Activated naive CD8-positive, alpha-beta T cell (primary cell): ENCODE data around the gene POLR3GL.

ENCODE experiments used
- H3K27ac Mint-ChIP-seq: one replicate; pipeline ENCODE4 v1.8.0; 2021; ENCODE audit warnings: mixed read lengths
- H3K27me3 Mint-ChIP-seq: one replicate; pipeline ENCODE4 v1.8.0; 2021; ENCODE audit warnings: mixed read lengths
- H3K36me3 Mint-ChIP-seq: one replicate; pipeline ENCODE4 v1.8.0; 2021; ENCODE audit warnings: mixed read lengths
- H3K4me1 Mint-ChIP-seq: one replicate; pipeline ENCODE4 v1.8.0; 2021; ENCODE audit warnings: low read depth, mixed read lengths
- H3K4me3 Mint-ChIP-seq: one replicate; pipeline ENCODE4 v1.8.0; 2021; ENCODE audit warnings: mild to moderate bottlenecking, mixed read lengths
- H3K9me3 Mint-ChIP-seq: one replicate; pipeline ENCODE4 v1.8.0; 2021; ENCODE audit warnings: low read depth, mixed read lengths

POLR3GL gene

DNA sequence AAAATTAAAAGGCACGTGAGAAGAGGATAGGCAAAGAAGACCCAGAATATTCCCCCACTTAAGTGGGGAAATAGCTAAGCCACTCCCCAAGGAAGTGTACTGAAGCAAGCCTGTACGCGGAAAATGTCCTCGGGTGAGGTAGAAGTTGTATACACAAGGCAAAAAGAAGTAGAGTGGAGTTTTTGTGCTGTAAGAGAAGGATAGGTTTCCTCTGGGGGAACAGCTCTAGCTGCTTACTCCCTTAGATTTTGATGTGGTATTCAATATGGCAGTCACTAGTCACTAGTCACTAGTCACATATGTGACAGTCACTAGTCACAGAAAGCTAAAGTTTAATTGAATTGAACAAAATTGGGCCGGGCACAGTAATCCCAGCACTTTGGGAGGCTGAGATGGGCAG, 24.3 kb downstream of the POLR3GL start:
- Mint-ChIP-seq H3K4me3 (peak overlapping the region; percentile 68), H3K27ac (peak overlapping the region; percentile 96), H3K9me3 (peaks cover 3% of the 10 kb centered on the region), H3K27me3 (no peaks in the 10 kb centered on the region), H3K36me3 (peaks cover 11% of the 10 kb centered on the region), H3K4me1 (peaks cover 81% of the 10 kb centered on the region)

GRCh38 chr1:145990249-145990855, 25.9 kb downstream of the POLR3GL start:
- H3K36me3 Mint-ChIP-seq: peaks cover 22% of the 10 kb centered on the region
- peak overlapping the region; percentile 68 for H3K27ac Mint-ChIP-seq
- peaks cover 3% of the 10 kb centered on the region for H3K9me3 Mint-ChIP-seq
- peaks cover 83% of the 10 kb centered on the region for H3K4me1 Mint-ChIP-seq
- H3K27me3 Mint-ChIP-seq: no peaks in the 10 kb centered on the region
- peak overlapping the region; percentile 23 for H3K4me3 Mint-ChIP-seq

DNA sequence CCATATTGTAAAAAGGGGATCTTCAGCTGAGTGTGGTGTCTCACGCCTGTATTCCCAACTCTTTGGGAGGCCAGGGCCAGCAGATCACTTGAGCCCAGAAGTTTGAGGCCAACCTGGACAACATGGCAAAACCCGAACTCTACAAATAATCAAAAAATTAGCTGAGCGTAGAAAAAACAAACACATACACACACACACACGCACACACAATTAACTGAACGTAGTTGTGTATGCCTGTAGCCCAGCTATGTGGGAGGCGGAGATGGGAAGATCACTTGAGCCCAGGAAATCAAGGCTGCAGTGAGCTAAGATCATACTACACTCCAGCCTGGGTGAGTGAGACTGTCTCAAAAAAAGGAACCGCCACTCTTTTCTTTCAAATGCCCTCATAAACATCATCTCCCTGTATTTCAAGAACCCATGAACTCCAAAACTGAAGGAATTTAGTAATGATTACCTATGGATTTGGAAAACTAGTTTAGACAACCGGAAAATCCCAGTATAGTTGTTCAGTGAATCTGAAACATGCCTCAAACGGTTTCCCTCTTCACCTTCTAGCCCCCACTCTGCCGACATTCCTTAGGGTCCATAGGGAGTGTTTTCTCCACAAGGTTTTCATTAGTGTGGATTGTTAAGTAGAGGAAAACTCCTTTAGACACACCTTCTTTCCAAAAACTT, 27.4 kb downstream of the POLR3GL start:
- peaks cover 71% of the 10 kb centered on the region for H3K4me1 Mint-ChIP-seq
- H3K36me3 Mint-ChIP-seq: peaks cover 22% of the 10 kb centered on the region
- peak overlapping the region; percentile 99 for H3K27ac Mint-ChIP-seq
- peak overlapping the region; percentile 98 for H3K4me3 Mint-ChIP-seq
- H3K9me3 Mint-ChIP-seq: peaks cover 3% of the 10 kb centered on the region
- H3K27me3 Mint-ChIP-seq: no peaks in the 10 kb centered on the region

- Mint-ChIP-seq H3K4me3 (peak overlapping the region; percentile 98), H3K27me3 (no peaks in the 10 kb centered on the region), H3K4me1 (peaks cover 72% of the 10 kb centered on the region), H3K9me3 (peaks cover 3% of the 10 kb centered on the region), H3K36me3 (peaks cover 22% of the 10 kb centered on the region), H3K27ac (peak overlapping the region; percentile 99)
Observed at GRCh38 chr1:145992502-145992936, 28.0 kb downstream of the POLR3GL start.

GRCh38 chr1:145992958-145993617, 28.6 kb downstream of the POLR3GL start:
- peak overlapping the region; percentile 98 for H3K4me3 Mint-ChIP-seq
- peaks cover 3% of the 10 kb centered on the region for H3K9me3 Mint-ChIP-seq
- H3K27ac Mint-ChIP-seq: peak overlapping the region; percentile 99
- no peaks in the 10 kb centered on the region for H3K27me3 Mint-ChIP-seq
- H3K4me1 Mint-ChIP-seq: peaks cover 72% of the 10 kb centered on the region
- H3K36me3 Mint-ChIP-seq: peaks cover 22% of the 10 kb centered on the region

- Mint-ChIP-seq H3K4me3 (peak overlapping the region; percentile 98), H3K36me3 (peaks cover 22% of the 10 kb centered on the region), H3K4me1 (peaks cover 74% of the 10 kb centered on the region), H3K27me3 (no peaks in the 10 kb centered on the region), H3K27ac (peak overlapping the region; percentile 99), H3K9me3 (no peaks in the 10 kb centered on the region)
Observed at GRCh38 chr1:145993618-145994390, 29.3 kb downstream of the POLR3GL start.

DNA sequence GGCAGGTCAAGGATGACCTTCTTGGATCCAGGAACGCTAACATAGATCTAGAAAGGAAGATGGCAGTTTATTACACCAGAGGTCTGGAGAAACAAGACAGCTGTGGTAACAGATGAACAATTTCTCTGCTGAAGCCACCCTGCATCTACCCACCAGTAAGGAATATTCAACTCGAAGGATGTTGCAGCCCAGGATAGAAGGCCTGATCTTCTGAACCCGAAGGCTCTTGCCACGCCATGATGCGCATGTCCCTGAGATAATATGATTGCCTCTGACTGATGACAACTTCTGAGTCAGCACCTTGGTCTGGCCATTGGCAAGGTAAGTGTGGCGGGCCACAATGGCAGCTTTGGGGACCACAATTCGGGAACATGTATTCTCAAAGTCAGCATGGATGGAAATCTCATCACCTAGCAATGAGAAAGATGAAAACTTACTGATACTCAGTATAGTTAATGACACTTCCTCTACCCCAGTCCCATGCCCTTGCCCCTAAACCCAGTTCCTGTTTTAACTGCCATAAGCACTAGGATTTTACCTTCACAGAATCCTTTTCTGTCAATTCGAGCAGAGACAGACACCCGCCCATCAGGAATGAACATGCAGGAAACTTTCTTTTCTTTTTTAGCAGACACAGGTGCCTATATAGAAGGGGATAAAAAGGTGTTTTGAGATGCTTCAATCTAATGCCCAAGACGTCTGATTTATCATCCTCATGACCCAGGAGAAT, 30.1 kb downstream of the POLR3GL start:
- H3K36me3 Mint-ChIP-seq: peaks cover 22% of the 10 kb centered on the region

DNA sequence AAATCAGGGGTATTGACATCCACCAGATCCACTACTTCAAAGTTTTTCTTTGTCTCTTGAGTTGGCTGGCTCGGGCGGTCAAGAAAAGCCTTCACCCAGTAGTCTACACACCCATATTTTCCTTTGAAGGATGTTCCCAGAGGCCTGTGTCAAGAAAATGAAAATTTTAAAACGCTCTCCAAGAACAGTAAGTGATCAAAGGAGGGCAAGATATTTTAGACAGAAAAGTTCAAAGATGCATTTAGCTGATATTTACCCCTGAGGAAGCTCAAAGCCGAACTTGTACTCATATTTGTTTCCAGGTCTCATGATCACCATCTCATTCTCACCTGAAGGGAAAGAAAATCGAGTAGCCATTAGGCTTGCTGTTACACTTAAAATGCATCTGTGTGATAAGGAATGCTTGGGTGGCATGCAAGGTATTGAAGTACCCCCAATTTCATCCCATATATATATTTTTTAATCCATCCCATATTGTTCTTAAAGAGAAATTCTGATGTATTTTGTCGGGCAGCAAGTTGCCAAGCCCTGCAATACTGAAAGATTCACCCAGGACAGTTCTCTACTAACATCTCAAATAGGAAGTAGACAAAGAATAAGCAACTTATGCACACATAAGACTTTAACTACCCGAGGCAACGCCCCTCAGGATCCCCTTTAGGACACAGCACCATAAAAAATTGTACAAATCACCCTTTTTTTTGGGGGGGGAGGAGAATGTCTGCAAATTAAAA, 30.8 kb downstream of the POLR3GL start:
- Mint-ChIP-seq H3K9me3 (no peaks in the 10 kb centered on the region), H3K4me1 (peaks cover 79% of the 10 kb centered on the region), H3K36me3 (peaks cover 22% of the 10 kb centered on the region), H3K4me3 (peak overlapping the region; percentile 98), H3K27ac (peak overlapping the region; percentile 99), H3K27me3 (no peaks in the 10 kb centered on the region)

More for the DNA sequence above, 30.1 kb downstream of the POLR3GL start:
- Mint-ChIP-seq H3K27me3 (no peaks in the 10 kb centered on the region), H3K9me3 (no peaks in the 10 kb centered on the region), H3K4me3 (peak overlapping the region; percentile 98), H3K27ac (peak overlapping the region; percentile 99), H3K4me1 (peaks cover 77% of the 10 kb centered on the region)

GRCh38 chr1:145995964-145996432, 31.5 kb downstream of the POLR3GL start:
- peak overlapping the region; percentile 99 for H3K27ac Mint-ChIP-seq

DNA sequence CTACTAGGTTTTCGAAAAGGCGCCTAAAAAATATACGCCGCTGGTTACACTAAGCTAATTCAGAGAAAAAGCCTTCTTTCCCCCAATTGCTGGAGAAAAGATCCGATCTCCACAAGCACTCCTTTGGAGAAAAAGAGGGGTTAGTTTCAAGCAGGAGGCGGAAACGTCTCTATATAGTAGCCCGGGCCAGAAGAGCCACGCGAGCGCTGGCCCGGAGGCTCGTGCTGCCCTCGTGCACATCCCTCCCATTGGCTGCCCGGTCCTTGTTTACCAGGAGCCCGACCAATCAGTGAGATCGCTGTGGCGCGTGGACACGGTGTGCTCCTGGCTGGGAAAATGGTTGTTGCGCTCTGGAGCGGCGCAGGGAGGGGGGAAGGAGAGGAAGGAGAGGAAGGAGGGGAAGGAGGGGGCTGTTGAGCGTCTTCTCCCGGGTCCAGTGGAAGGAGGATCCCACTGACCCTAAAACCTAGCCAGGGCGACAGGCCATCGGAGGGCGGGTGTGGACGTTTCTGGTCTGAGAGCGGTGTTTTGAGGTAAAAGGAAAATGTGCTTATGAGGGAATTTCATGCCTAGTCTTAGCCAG, 32.0 kb downstream of the POLR3GL start, which contains the start of gene TXNIP:
Gene TXNIP (minus strand): TSS at position 147 of the 583 bp plus-strand sequence. CDS start 313 bp downstream, outside the sequence.
- Mint-ChIP-seq H3K9me3 (no peaks in the 10 kb centered on the region), H3K4me3 (peak within 1 kb of the TSS; percentile 98), H3K27me3 (no peaks in the 10 kb centered on the region), H3K27ac (peak within 1 kb of the TSS; percentile 99), H3K36me3 (peaks cover 22% of the 10 kb centered on the region), H3K4me1 (peaks cover 73% of the 10 kb centered on the region)

More at GRCh38 chr1:145995964-145996432, 31.5 kb downstream of the POLR3GL start:
- no peaks in the 10 kb centered on the region for H3K9me3 Mint-ChIP-seq
- H3K4me1 Mint-ChIP-seq: peaks cover 74% of the 10 kb centered on the region
- H3K27me3 Mint-ChIP-seq: no peaks in the 10 kb centered on the region
- H3K4me3 Mint-ChIP-seq: peak overlapping the region; percentile 98
- H3K36me3 Mint-ChIP-seq: peaks cover 22% of the 10 kb centered on the region

GRCh38 chr1:145997016-145997717, 32.7 kb downstream of the POLR3GL start:
- H3K9me3 Mint-ChIP-seq: no peaks in the 10 kb centered on the region
- peaks cover 22% of the 10 kb centered on the region for H3K36me3 Mint-ChIP-seq
- no peaks in the 10 kb centered on the region for H3K27me3 Mint-ChIP-seq
- H3K27ac Mint-ChIP-seq: peak overlapping the region; percentile 99
- peak overlapping the region; percentile 98 for H3K4me3 Mint-ChIP-seq
- H3K4me1 Mint-ChIP-seq: peaks cover 73% of the 10 kb centered on the region

- peak overlapping the region; percentile 99 for H3K27ac Mint-ChIP-seq
- peak overlapping the region; percentile 98 for H3K4me3 Mint-ChIP-seq
- no peaks in the 10 kb centered on the region for H3K9me3 Mint-ChIP-seq
- H3K4me1 Mint-ChIP-seq: peaks cover 68% of the 10 kb centered on the region
- H3K27me3 Mint-ChIP-seq: no peaks in the 10 kb centered on the region
- H3K36me3 Mint-ChIP-seq: peaks cover 19% of the 10 kb centered on the region
Observed at GRCh38 chr1:145997718-145998023, 33.2 kb downstream of the POLR3GL start.
